Peyer's patch (tissue), 4 donors: ENCODE results near the gene CDK11A.
"Not testable (repeated sequence)": the region's sequence is repeated elsewhere in the genome, so short reads cannot be mapped to it uniquely, and the experiment has no call there.

ENCODE experiments used
- CTCF ChIP-seq, 6 experiments: fragments of 450-650 bp in 4 of 6; fragments of 200-600 bp in 2 of 6; sonication (generic) in 1 of 6; IDR thresholded peaks; one replicate each; pipeline ENCODE4 v1.5.1; 2017 to 2019; ENCODE audit warnings: antibody characterized with exemption in 6 of 6, mild to moderate bottlenecking in 3 of 6, moderate library complexity in 1 of 6
- POLR2A ChIP-seq, 2 donors: fragments of 450-650 bp; IDR thresholded peaks; one replicate each; pipeline ENCODE4 v1.5.1; 2017; ENCODE audit warnings: antibody characterized with exemption in 2 of 2, mild to moderate bottlenecking in 2 of 2, moderate library complexity in 2 of 2

GRCh38 chr1:1737675-1738590 is 13.8 kb upstream of the CDK11A start:
- TF ChIP-seq POLR2A, CTCF (IDR thresholded peaks at IDR 0.05): not testable (repeated sequence)
